Suppressor macrophage treated with lipopolysaccharide for 1 hour (primary cell): Measurements from ENCODE around the gene LRRC8A.
"Not testable (repeated sequence)": the region's sequence is repeated elsewhere in the genome, so short reads cannot be mapped to it uniquely, and the experiment has no call there.

Experiments used
- DNase-seq, 3 donors: peaks; one replicate each; pipeline ENCODE4 v3.0.0-alpha.2; 2020 to 2022

Gene LRRC8A

GRCh38 chr9:128923493-128923883 lies 41.6 kb downstream of the LRRC8A start:
- DNase-seq = no peak

- peak; percentile 37 to 57 (median 48) for DNase-seq
Observed at GRCh38 chr9:128927731-128928411, 45.9 kb downstream of the LRRC8A start.

- DNase-seq = no peak
Observed at GRCh38 chr9:128928624-128929023, 46.7 kb downstream of the LRRC8A start.

GRCh38 chr9:128929560-128929959 lies 47.6 kb downstream of the LRRC8A start:
- no peak for DNase-seq

- DNase-seq = no peak
Observed at GRCh38 chr9:128933731-128934130, 51.8 kb downstream of the LRRC8A start.

- DNase-seq = no peak
Observed at GRCh38 chr9:128936171-128936865, 54.4 kb downstream of the LRRC8A start.

GRCh38 chr9:128937310-128938165 lies 55.6 kb downstream of the LRRC8A start:
- no peak for DNase-seq

GRCh38 chr9:128940271-128940921 lies 58.5 kb downstream of the LRRC8A start:
- no peak for DNase-seq

- no peak for DNase-seq
Observed at GRCh38 chr9:128940946-128941755, 59.2 kb downstream of the LRRC8A start.

- DNase-seq = no peak
Observed at GRCh38 chr9:128943832-128944620, 62.1 kb downstream of the LRRC8A start.

- not testable (repeated sequence) for DNase-seq
Observed at GRCh38 chr9:128944966-128945365, 63.0 kb downstream of the LRRC8A start.

GRCh38 chr9:128945798-128946501 lies 64.0 kb downstream of the LRRC8A start:
- DNase-seq = no peak

- DNase-seq = peak in 2 of 3 donors; percentile 8 to 36
Observed at GRCh38 chr9:128946571-128947276, 64.8 kb downstream of the LRRC8A start.

- no peak for DNase-seq
Observed at GRCh38 chr9:128947277-128947526, 65.3 kb downstream of the LRRC8A start.

- peak; percentile 98 to 100 (median 99) for DNase-seq
Observed at GRCh38 chr9:128947527-128948301, 65.8 kb downstream of the LRRC8A start, which contains the start of the genes DOLK and NUP188. Gene DOLK (minus strand): TSS chr9:128947603. CDS start chr9:128947303, 300 bp downstream. Gene NUP188 (plus strand): TSS chr9:128947699. CDS start chr9:128947720, 21 bp downstream.

GRCh38 chr9:128961403-128961802 lies 79.5 kb downstream of the LRRC8A start:
- not testable (repeated sequence) for DNase-seq
